HEK293 (cell line): ENCODE measurements around the gene ELFN1.
A peak's percentile ranks its signal among the peaks of the same experiment; 100 is the strongest.

Experiments
- CTCF ChIA-PET: fragments of 350-600 bp; formaldehyde crosslinking; extraction: SDS; loops from one replicate; lab custom pipeline; 2021; ENCODE audit warnings: antibody characterized with exemption; lab: Yijun Ruan, JAX
- POLR2A ChIA-PET: fragments of 300-600 bp; formaldehyde crosslinking; extraction: SDS; loops from one replicate; lab custom pipeline; 2020; ENCODE audit warnings: antibody characterized with exemption, inconsistent platforms; lab: Yijun Ruan, JAX
- H3K27ac ChIP-seq: fragments of 200-500 bp; sonication (Bioruptor generic); 2 replicates; pipeline ENCODE4 v1.5.1; 2014; ENCODE audit warnings: low read depth, low read length, control low read depth, inconsistent platforms; ENCODE audit errors: extremely low read depth
- H3K36me3 ChIP-seq, 2 experiments: fragments of 200-500 bp in 1 of 2; sonication (Bioruptor generic) in 1 of 2; 1 replicate in 1 of 2; 2 replicates in 1 of 2; pipeline ENCODE4 v1.5.1; 2014 to 2017; ENCODE audit warnings: inconsistent platforms in 2 of 2, low read length in 2 of 2; ENCODE audit not compliant: control insufficient read depth in 2 of 2, insufficient read depth in 1 of 2
- H3K4me1 ChIP-seq: fragments of 200-500 bp; sonication (Bioruptor generic); 2 replicates; pipeline ENCODE4 v1.5.1; 2014; ENCODE audit warnings: mild to moderate bottlenecking, low read length, inconsistent platforms; ENCODE audit not compliant: control insufficient read depth, insufficient read depth
- H3K4me3 ChIP-seq: 2 replicates; pipeline ENCODE4 v1.5.1; 2011; ENCODE audit warnings: low read depth, mild to moderate bottlenecking, control low read depth, low read length, moderate library complexity
- H3K9me3 ChIP-seq: fragments of 200-500 bp; sonication (Bioruptor generic); 2 replicates; pipeline ENCODE4 v1.5.1; 2014; ENCODE audit warnings: low read depth, low read length, inconsistent platforms; ENCODE audit not compliant: control insufficient read depth, insufficient read depth
- CTCF ChIP-seq: fragments of 450-650 bp; formaldehyde crosslinking; IDR thresholded peaks from 2 replicates; pipeline ENCODE4 v1.5.1; 2016; ENCODE audit warnings: missing biosample characterization, missing genetic modification characterization
- GLI4 ChIP-seq: fragments of 450-650 bp; formaldehyde crosslinking; IDR thresholded peaks from 2 replicates; pipeline ENCODE4 v1.5.1; 2016; ENCODE audit warnings: missing biosample characterization, missing genetic modification characterization
- GLIS1 ChIP-seq: fragments of 450-650 bp; formaldehyde crosslinking; IDR thresholded peaks from 2 replicates; pipeline ENCODE4 v1.5.1; 2016; ENCODE audit warnings: missing biosample characterization, missing genetic modification characterization
- OVOL3 ChIP-seq: fragments of 450-650 bp; formaldehyde crosslinking; IDR thresholded peaks from 2 replicates; pipeline ENCODE4 v1.5.1; 2016; ENCODE audit warnings: missing biosample characterization, missing genetic modification characterization
- SETDB1 ChIP-seq: IDR thresholded peaks from one replicate; pipeline ENCODE4 v1.6.1; 2017; ENCODE audit warnings: mild to moderate bottlenecking, low read length, moderate library complexity, mixed read lengths; ENCODE audit not compliant: insufficient read length
- SP7 ChIP-seq: fragments of 450-650 bp; formaldehyde crosslinking; IDR thresholded peaks from 2 replicates; pipeline ENCODE4 v1.5.1; 2016; ENCODE audit warnings: missing biosample characterization, missing genetic modification characterization
- WT1 ChIP-seq: fragments of 450-650 bp; formaldehyde crosslinking; IDR thresholded peaks from 2 replicates; pipeline ENCODE4 v1.5.1; 2016; ENCODE audit warnings: missing biosample characterization, missing genetic modification characterization
- ZBTB20 ChIP-seq: fragments of 450-650 bp; formaldehyde crosslinking; IDR thresholded peaks from 2 replicates; pipeline ENCODE4 v1.5.1; 2016; ENCODE audit warnings: missing biosample characterization, missing genetic modification characterization
- ZBTB26 ChIP-seq: fragments of 450-650 bp; formaldehyde crosslinking; optimal IDR thresholded peaks from 2 replicates; pipeline ENCODE3; 2016; ENCODE audit warnings: missing biosample characterization, mild to moderate bottlenecking, missing genetic modification characterization
- ZNF121 ChIP-seq: fragments of 450-650 bp; formaldehyde crosslinking; IDR thresholded peaks from 2 replicates; pipeline ENCODE4 v1.5.1; 2016; ENCODE audit warnings: missing biosample characterization, missing genetic modification characterization
- ZNF148 ChIP-seq: fragments of 450-650 bp; formaldehyde crosslinking; IDR thresholded peaks from 2 replicates; pipeline ENCODE4 v1.5.0; 2017; ENCODE audit warnings: missing biosample characterization, missing genetic modification characterization, borderline replicate concordance
- ZNF19 ChIP-seq: fragments of 450-650 bp; formaldehyde crosslinking; IDR thresholded peaks from 2 replicates; pipeline ENCODE4; 2016; ENCODE audit warnings: missing biosample characterization, missing genetic modification characterization, low read depth
- ZNF280C ChIP-seq: fragments of 450-650 bp; formaldehyde crosslinking; IDR thresholded peaks from 2 replicates; pipeline ENCODE4 v1.5.1; 2016; ENCODE audit warnings: missing biosample characterization, missing genetic modification characterization
- ZNF341 ChIP-seq: fragments of 450-650 bp; formaldehyde crosslinking; IDR thresholded peaks from 2 replicates; pipeline ENCODE4; 2016; ENCODE audit warnings: low read depth, missing biosample characterization, missing genetic modification characterization
- ZNF354C ChIP-seq: fragments of 450-650 bp; formaldehyde crosslinking; IDR thresholded peaks from 2 replicates; pipeline ENCODE4 v1.5.1; 2016; ENCODE audit warnings: missing biosample characterization, missing genetic modification characterization, low read depth, borderline replicate concordance
- ZNF621 ChIP-seq: fragments of 450-650 bp; formaldehyde crosslinking; IDR thresholded peaks from 2 replicates; pipeline ENCODE4 v1.5.1; 2017; ENCODE audit warnings: missing biosample characterization, missing genetic modification characterization
- ZNF626 ChIP-seq: fragments of 450-650 bp; sonication (Bioruptor Pico); formaldehyde crosslinking; IDR thresholded peaks from 2 replicates; pipeline ENCODE4 v1.5.1; 2018; ENCODE audit warnings: missing biosample characterization, missing genetic modification characterization, inconsistent platforms
- ZNF792 ChIP-seq: fragments of 450-650 bp; formaldehyde crosslinking; IDR thresholded peaks from 2 replicates; pipeline ENCODE4 v1.5.1; 2016; ENCODE audit warnings: missing biosample characterization, missing genetic modification characterization
- ZNF837 ChIP-seq: fragments of 450-650 bp; formaldehyde crosslinking; IDR thresholded peaks from 2 replicates; pipeline ENCODE4 v1.5.1; 2016; ENCODE audit warnings: missing biosample characterization, missing genetic modification characterization

ELFN1 gene

GRCh38 chr7:1635401-1635800, 34.7 kb upstream of the ELFN1 start (continued):
- no peak for TF ChIP-seq ZNF621 (tag by site-specific recombination)
- no peak for TF ChIP-seq ZNF341
- no peak for TF ChIP-seq ZBTB26 (tag by site-specific recombination)
- TF ChIP-seq ZNF626 (tag by site-specific recombination), result no peak
- no peak for TF ChIP-seq ZNF354C (tag by site-specific recombination)
- TF ChIP-seq ZBTB20 (tag by site-specific recombination), result no peak

GRCh38 chr7:1637155-1637554, 32.9 kb upstream of the ELFN1 start:
- ChIA-PET POLR2A (no interaction called here), CTCF (interaction anchor here (0.6 to 0.7 kb wide), 3 partner anchors 13 to 45 kb away, joined by 3 read pairs; no protein-coding TSS in a partner anchor)
- no peak overlapping the region for H3K4me3 ChIP-seq
- no peak overlapping the region for H3K27ac ChIP-seq
- H3K4me1 ChIP-seq, result no peaks in the 10 kb centered on the region
- H3K36me3 ChIP-seq, result no peaks in the 10 kb centered on the region
- TF ChIP-seq ZNF837 (tag by site-specific recombination) (no peak), SETDB1 (peak; percentile 71)
- no peaks in the 10 kb centered on the region for H3K9me3 ChIP-seq

GRCh38 chr7:1638215-1638661, 31.8 kb upstream of the ELFN1 start:
- Histone ChIP-seq H3K4me1 (no peaks in the 10 kb centered on the region), H3K36me3 (no peaks in the 10 kb centered on the region), H3K27ac (no peak overlapping the region), H3K9me3 (no peaks in the 10 kb centered on the region), H3K4me3 (no peak overlapping the region)
- POLR2A ChIA-PET, result interaction anchor here (0.7 kb wide), 1 partner anchor 9 kb away, joined by 3 read pairs; no protein-coding TSS in a partner anchor
- TF ChIP-seq WT1 (tag by site-specific recombination), result peak; percentile 36; the same call in 1 of the 2 replicates
- TF ChIP-seq ZNF121 (tag by site-specific recombination), result no peak
- CTCF ChIA-PET, result no interaction called here

- H3K4me1 ChIP-seq, result no peaks in the 10 kb centered on the region
- no peaks in the 10 kb centered on the region for H3K9me3 ChIP-seq
- TF ChIP-seq ZNF280C (tag by site-specific recombination), result no peak
- TF ChIP-seq CTCF (tag by site-specific recombination), result no peak
- TF ChIP-seq GLIS1 (tag by site-specific recombination), result no peak
- no peak for TF ChIP-seq SP7
- TF ChIP-seq ZNF792 (tag by site-specific recombination), result no peak
- no peak for TF ChIP-seq ZNF19 (tag by site-specific recombination)
- no peak for TF ChIP-seq OVOL3 (tag by site-specific recombination)
- TF ChIP-seq GLI4 (tag by site-specific recombination), result no peak
- TF ChIP-seq ZNF148 (tag by site-specific recombination), result no peak
- no peak overlapping the region for H3K4me3 ChIP-seq
- H3K36me3 ChIP-seq, result no peaks in the 10 kb centered on the region
- ChIA-PET POLR2A (no interaction called here), CTCF (interaction anchor here (0.5 to 0.8 kb wide), 2 partner anchors 60 to 262 kb away, joined by 3 read pairs; no protein-coding TSS in a partner anchor)
- H3K27ac ChIP-seq, result no peak overlapping the region
These were observed 31.0 kb upstream of the ELFN1 start for GRCh38 chr7:1639071-1639470.
